ENCODE results near the gene ZNF277.
"Not testable (repeated sequence)": the region's sequence is repeated elsewhere in the genome, so short reads cannot be mapped to it uniquely, and the experiment has no call there.

The ZNF277 gene

DNA sequence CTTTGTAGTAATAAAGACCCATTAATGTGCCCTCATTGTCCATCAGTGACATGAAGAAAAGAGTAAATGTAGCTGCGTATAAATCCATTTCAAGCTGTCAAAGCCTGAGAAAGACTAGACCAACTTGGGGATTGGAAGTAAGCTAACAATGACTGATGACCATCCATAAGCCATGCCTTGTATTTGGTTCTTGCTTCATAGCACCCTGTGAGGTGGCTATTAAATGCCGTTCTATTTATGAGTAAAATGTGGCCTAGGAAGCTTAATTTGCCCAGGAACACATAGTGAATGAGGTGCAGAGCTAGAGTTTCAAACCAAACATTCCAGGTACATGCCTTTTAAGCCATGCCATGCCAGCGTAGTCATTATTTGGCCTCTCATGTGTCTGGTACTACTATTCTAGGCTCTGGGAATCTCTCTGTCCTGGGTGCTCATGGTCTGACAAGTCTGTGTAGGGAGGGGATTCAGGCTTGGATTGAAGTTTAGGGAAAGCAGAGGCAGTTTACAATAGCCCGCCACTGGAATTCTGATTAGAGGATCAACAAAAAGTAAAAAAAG is 92.1 kb downstream of the ZNF277 start:
- no peak for DNase-seq

DNA sequence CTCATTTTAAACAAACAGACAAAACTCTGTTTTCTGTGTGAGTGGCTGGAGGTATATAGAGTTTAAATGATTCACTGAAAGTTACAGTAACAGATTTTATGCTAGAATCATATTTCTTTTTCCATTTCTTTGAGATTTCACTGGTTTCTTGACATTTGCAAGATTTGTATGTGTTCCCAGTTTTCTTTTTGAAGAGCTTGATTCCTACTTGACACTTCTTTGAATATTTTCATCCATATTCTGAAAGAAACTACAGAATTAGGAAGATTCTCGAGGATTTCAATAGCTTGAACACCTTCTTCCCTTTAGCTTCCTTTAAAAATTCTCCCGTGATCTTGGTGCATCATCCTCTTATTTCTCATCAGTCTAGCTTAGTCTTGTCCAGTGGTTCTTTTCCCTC is 93.6 kb downstream of the ZNF277 start:
- no peak for DNase-seq

DNA sequence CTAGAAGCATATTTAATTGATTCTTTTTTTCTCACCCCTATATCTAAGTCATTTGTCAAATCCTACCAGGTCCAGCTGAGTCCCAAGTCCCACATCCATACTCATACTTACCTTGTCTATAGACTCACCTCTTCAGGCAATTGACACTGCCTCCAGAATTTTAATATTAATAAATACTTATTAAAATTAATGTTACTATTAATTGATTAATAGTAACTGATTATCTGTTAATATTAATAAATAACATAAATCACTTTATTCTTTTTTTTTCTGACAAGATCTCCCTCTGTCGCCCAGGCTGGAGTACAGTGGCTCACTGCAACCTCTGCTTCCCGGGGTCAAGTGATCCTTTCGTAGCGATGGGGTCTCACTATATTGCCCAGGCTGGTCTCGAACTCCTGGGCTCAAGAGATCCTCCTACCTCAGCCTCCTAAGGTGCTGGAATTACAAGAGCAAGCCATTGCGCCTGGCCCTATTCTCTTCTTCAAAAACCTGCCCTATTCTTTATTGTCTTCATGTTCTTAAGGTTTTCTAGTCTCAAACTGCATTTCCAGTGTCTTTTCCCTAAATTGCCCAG is 94.4 kb downstream of the ZNF277 start:
- no peak for DNase-seq

DNA sequence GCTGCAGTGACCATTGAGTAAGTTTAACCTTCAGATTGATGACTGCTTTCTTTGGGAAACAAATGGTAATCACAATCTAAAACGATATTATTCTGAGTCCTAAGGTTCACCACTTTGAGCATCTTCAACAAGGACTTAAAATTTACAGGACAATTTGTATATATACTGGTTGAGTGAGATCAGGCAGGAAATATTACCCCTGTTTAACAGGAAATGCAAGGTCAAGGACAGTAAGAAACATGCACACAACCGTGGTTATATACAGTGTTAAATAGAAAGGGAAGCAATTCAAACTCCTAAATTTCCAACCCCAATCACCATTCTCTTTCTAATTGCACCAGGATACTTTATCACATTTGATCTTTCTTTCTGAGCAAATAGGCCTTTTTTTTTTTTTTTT is 96.1 kb downstream of the ZNF277 start:
- no peak for DNase-seq

DNA sequence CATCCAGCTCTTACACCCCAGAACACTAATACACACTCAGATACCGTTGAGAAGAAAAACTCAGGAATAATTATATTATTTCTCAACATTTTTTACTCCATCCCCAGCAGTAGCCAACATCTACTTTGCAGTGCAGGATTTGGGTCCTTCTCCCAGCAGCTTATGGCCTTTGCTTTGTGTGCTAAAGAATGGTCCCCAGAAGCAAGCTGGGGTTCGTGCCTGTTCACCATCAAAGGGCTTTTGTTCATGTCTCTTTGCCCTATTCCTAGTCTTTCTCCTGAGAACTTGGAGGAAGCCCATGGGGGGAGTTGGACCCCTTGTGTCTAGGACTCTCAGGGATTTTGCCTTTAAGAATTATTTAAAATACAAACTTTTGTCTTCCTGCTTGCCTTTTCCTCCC is 100.4 kb downstream of the ZNF277 start:
- DNase-seq, result no peak

DNA sequence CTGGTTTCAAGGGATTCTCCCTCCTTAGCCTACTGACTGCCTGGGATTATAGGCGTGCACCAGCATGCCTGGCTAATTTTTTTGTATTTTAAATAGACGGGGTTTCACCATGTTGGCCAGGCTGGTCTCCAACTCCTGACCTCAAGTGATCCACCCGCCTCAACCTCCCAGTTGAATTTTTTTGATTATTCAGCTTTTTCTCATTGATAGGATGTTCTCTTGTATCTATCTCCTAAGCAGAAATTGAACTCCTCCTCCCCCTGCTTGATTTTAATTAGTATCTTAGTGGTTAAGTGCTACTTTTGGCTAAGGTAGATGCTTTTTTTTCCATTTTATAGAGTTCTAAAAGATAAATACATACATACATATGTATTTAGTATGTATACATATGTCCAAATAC is 101.0 kb downstream of the ZNF277 start:
- no peak for DNase-seq

DNA sequence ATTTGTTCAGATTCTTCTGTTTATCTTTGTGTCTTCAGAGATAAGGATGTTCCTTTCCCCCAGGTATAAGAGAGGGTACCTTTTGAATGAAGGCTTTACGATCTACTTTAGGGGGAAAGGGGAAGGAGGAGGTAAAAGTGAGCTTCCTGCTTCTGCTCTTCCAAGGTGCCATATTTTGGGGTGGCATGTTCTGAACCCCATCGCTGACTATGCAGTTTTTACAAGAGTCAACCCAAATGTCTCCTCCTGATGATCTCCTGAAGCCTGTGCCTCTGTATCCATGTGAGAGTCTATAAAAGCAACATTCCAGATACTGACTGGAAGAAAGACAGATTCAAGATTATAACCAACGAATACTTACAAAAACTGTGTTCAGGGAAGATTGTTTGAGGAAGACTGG is 102.5 kb downstream of the ZNF277 start:
- DNase-seq, result no peak

DNA sequence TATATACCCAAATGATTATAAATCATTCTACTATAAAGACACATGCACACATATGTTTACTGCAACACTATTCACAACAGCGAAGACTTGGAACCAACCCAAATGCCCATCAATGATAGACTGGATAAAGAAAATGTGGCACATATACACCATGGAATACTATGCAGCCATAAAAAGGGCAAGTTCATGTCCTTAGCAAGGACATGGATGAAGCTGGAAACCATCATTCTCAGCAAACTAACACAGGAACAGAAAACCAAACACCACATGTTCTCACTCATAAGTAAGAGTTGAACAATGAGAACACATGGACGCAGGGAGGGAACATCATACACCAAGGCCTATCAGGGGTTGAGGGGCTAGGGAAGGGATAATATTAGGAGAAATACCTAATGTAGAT is 110.3 kb downstream of the ZNF277 start:
- not testable (repeated sequence) for DNase-seq

DNA sequence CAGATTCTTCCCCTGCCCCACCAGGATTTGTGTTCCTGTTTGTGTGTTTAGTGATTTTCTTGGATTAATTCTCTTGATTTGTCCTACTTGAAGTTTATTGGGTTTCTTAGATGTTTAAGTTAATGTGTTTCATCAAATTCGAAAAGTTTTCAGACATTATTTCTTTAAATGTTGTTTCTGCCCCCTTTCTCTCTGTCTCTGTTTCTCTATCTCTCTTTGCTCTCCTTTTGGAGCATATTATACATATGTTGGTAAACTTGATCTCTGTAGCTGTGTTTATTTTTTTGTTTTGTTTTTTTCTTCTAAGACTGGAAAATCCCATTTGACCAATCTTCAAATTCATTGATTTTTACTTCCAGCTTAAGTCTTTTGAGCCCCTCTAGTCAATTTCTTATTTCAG is 115.6 kb downstream of the ZNF277 start:
- DNase-seq, result no peak

DNA sequence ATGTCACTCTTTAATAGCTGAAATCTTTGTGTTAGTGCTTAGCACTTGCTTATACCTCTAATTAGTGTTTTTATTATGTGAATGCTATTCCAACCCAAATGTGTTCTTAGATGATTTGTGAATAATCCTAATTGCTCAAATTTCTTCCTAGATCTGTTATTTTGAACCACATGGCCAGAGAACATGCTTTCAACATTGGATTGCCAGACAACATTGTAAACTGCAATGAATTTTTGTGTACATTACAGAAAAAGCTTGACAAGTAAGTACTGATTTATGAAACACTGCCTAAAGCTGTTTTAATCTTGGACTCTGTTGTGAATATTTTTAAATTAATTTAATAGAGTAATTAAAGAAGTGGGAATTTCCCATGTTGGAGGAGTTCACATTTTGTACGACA is 121.1 kb downstream of the ZNF277 start:
- DNase-seq, result no peak

DNA sequence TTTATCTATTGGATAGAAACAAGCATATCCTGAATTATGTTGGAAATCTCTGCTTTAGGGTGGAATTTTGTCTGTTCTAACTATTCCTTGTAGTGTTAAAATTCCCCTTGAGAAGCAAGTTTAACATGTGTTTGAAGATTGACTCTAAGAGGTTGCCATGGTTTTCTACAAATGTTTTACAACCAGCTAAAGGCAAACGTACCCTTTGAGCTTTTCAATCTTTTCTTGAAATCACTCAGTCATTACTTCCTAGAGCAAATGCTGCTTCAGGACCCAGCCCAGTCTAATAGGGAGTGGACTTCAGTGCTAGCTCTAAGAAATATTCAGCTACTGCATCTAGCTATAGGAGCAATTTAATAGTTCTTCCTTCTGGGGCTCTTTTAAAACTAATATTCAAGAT is 125.0 kb downstream of the ZNF277 start:
- no peak for DNase-seq

DNA sequence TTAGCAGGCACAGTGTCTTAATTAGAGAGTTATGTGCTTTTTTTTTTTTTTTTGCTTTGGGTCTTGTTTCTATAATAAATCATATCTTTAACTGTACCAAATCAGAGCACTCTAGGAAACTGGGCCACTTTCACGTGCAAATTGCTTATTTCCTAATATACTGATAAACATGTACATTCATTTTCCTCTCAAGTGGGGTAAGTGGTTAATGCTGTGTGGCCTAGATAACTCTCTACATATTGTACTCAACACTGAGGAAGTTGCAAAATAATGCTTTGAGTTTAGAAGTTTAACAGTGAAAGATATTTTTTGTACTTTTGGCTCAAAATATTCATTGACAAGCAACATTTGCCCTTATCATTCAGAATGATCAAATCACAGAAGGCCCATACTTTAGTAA is 127.9 kb downstream of the ZNF277 start:
- DNase-seq, result no peak

DNA sequence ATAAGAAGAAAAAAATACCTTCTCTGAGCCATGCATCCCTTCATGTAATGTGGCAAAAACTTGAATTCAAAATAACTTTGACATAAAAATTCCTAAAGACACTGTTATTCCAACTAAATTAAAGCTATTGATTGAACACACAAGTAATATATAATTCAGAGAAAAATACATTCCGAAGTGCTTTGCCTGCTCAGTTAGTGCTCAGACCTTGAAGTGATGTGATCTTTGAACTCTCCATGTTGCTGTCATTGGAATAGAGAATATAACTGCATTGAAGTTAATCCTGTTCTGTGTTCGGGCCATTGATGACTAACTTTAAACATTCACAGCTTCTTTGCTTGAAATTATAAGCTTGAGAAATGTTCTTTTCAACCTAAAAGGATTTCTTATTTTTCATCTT is 129.8 kb downstream of the ZNF277 start:
- no peak for DNase-seq

DNA sequence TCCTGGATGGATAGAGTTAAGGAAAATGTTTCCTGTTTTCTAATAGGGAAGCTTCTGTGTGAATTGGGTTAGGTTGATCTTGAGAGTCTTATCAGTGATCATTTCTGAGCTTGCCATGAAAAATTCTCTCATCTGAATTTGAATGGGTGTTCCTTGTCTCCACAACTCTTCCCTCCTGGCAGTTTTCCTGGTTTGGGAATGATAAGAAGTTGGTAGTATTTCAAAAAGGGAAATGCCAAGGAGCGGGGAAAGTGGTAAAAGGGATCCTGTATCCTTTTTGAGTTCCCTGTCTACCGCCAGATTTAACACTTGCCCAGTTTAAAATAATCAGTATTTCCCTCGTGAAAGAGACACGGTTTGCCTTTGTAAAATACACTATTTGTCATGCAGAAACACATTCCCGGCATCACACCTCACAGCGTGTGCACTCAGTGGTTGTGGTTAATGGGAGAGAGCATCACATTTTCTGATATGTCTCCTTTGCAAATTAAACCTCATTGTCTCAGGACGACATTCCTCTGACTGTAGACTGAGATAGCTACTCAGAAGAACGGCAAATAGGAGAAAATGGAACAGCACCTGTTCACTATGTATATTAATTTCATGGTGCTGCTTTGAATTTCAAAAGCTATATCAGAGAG is 130.6 kb downstream of the ZNF277 start:
- DNase-seq, result no peak

DNA sequence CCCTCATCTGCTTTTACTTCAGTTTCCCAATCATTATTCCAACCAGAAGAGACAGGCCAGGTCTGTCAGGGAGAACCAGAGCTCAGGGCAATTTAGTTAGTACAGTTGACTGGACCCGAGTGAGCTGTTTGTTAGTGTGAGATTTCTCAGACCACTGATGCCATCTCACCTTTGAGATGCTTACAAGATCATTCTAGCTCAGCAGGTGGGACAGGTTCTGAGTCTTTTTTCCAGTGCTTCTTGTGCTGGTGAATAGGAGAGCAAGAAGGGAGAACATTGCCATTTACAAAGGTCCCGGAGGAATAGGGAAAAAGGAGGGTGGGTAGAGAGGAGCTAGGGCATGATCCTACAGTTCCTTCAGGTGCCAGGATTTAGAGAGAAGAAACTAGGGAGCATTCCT is 131.4 kb downstream of the ZNF277 start:
- no peak for DNase-seq

DNA sequence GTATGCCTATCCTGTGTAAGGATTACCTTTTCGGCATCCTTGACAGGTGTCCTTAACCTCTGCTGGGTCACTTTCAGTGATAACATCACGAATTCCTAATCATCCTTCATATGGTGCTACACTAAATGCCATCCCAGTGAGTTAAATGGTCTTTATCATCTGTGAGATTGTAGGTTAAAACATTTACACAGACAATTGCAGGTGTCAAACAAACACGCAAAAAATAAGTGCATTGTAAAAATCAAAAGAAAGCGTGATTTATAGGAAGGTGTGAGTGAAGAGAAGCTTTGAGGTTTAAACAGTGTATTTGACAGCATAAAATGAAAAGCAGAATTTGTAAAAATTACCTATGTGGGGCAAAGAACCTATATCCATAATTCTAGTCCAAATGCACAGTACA is 132.3 kb downstream of the ZNF277 start:
- no peak for DNase-seq

DNA sequence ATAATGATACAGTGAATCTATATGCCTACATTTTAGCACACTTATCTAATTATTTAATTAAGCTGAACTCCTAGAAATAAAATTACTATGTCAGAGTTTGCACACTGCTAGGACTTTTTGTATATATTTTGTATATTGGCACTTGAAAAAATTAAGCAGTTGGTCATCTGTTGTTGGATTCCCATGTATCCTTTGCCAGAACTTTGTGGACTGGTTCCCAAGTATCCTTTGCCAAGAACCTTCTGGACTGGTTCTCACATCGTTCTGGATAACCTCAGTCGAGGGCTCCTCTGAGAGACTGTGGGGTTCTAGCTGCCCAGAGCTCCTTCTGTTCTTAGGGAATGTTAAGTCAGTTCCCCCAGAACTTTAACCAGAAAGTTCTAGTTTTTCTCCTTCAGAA is 135.0 kb downstream of the ZNF277 start:
- DNase-seq, result no peak

DNA sequence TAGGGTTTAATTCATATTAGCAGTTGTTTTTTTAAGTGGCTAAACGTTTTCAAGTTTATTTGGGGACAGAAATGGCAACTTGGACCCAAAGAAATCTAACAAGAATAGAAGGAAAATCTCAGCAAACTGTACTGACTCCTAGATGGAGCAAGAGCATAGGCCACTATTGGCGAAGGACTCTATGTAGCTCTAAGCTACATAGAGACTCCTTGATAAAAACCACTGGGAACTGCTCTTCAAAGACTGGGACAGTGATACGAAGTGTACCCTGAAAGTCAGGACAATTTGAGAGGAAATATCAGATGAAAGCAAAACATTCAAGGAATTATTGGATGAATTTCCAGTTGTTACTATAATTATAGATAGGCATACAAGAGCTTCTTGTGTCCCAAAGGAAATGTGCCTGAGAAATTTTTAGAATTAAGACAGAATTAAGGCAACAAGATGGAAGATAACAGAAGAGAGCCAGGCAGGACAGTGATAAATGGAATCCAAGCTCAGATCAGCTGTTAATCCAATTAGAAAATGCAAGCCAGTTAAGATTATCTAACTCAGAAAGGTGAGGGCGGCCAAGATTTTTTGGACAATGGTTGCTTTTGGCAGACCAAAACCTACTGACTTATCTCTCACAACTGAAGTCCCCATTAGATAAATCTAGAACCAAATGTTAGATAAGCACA is 140.0 kb downstream of the ZNF277 start:
- DNase-seq, result no peak

DNA sequence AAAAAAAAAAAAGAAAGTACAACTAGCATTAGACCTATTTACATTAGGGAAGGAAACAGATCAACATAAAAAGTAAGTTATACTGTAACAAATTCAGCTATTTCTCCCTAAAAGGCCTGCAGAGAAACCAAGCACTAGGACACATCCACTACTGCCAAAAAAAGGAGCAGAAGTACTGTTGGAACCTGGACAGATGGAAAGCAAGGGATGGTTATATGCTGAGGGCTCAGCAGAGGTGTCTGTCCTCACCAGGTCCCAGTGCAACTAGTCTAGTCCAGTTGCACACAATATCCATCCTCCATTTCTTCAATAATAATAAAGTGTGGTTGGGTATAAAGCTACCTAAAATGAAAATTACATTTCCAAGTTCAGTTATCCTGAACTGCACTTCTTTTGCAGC is 140.6 kb downstream of the ZNF277 start:
- no peak for DNase-seq

DNA sequence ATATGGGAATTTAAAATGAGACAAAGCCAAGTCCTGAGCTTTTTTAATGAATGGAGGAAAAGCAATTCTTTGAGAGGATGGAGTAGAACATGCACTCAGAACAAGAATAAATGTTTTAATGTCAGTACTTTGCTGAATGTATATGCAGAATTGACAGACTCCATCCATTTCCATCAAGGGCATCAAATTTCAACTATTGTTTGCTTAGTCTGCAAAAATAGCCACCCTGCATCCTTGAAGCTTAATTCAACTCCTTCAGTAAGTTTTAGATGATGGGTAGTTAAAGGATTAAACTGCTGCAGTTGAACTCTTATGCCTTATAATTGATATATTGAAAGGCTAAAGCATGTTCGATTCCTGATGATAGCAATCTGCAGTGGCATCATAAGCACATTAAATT is 144.1 kb downstream of the ZNF277 start:
- no peak for DNase-seq

DNA sequence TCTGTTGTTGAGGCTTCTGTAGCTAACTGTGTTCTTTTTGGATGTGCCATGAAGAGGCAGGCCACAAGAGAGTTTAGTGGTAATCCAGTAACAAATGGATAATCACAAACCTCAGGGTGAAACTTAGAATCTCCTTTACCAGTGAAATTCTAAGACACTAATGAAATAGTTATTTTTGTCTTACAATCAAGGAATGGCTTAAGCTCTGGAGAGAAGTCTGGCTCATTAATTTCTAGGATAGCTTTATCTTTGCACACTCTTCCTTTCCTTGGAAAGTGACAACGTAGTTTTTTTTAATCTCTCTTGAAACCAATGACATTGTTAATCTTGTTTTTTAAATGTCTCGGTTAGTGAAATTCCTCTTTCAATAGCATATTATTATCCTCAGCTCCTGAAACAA is 150.1 kb downstream of the ZNF277 start:
- no peak for DNase-seq

DNA sequence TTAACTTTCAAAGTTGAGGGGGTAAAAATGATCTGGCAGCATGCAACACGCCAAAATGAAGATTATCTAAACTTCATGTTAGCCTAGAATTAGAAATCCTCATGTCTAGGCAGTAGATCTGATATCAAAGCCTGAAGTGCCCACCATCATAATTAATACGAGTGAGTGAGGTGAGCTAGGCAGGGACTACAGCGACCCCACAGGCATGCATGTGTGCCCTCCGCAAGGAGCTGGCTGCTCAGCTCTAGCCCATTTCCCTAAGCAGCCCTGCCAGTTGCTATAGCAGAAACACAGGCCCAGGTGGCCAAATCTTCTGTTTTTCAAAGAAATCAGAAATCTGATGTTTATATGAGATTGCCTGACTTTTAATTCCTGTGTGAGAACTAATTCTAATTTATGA is 150.6 kb downstream of the ZNF277 start:
- no peak for DNase-seq

DNA sequence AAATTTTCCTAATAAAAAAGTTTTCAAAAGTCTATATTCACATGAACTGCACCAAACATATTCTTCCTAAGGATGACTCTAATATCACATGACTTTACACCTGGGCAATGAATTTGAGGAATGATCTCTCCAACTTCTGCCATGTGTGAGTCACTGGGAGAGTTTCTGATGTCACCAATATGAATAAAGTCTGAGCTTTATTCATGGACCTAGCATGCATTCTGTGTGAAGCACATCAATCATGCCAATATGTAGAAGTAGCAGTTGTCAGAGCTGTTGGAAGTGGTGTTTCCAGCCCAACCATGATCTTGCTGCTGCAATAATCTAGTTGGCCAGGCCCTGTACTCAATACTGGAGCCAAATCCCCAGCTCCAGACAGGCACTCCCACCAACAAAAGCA is 152.0 kb downstream of the ZNF277 start:
- no peak for DNase-seq

DNA sequence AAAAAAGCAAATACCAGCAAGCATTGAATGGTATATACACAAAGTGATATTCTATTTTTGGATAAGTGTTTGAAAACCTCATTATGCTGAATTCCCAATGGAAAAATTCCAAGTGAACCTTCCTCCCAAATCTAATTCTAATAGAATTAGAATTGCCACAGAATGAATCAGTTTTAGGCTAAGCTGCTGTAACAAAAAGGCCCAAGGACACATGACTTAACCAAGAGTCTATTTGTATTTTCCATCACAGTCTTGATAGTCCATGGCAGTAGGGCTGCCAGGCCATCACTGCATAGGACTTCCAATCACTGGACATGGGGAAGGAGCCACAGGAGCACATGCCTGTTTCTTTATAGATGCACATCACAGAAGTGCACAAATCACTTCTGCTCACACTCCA is 152.6 kb downstream of the ZNF277 start:
- no peak for DNase-seq

DNA sequence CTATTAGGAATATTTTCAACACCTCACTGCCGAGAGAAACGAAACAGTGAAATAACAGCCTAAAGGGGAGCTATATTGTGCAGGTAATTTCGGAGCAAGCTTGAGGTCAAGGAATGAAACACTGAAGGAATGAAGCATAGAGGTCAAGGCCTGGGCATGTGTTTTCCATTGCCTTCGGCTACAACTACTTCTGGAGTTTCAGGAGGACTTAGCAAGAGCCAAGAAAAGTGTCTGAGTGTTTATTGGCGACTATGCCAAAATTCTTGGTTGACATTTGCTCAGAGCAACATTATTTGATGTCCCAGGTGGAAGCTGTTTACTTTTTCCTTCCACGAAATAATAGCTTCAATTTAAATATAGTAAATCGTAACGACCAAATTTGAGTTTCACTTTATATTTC is 154.2 kb downstream of the ZNF277 start:
- DNase-seq, result no peak

Data from CD4-positive, alpha-beta T cell treated with Interleukin-17A for 1 hour (primary cell).